Measurements from ENCODE around the gene CNN2.

DNA sequence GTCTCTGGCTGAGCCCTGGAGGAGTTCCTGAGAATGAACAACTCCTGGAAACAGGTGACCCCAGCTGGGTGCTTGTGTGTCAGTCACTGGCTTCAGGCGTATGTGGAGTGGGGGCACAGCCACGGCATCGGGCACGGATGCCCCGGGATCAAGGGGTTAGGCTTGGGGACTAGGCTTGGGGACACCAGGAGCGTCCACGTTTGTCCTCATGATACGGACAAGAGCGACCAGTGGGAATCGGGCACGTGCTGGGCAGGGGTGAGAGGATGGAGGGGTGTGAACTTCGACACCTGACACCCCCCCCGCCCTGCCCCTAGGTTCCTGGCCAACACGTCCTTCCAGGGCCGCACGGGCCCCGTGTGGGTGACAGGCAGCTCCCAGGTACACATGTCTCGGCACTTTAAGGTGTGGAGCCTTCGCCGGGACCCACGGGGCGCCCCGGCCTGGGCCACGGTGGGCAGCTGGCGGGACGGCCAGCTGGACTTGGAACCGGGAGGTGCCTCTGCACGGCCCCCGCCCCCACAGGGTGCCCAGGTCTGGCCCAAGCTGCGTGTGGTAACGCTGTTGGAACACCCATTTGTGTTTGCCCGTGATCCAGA lies 22.1 kb upstream of the CNN2 start:
- TF ChIP-seq SP1 (IDR thresholded peaks at IDR 0.05) (no peak), ZNF384 (IDR thresholded peaks at IDR 0.05) (no peak), SUZ12 (IDR thresholded peaks at IDR 0.05) (no peak), BHLHE40 (IDR thresholded peaks at IDR 0.05; ENCODE audit: borderline replicate concordance) (no peak), ARNT (IDR thresholded peaks at IDR 0.05) (no peak), FOXM1 (IDR thresholded peaks at IDR 0.05; ENCODE audit: borderline replicate concordance) (no peak), LEF1 (IDR thresholded peaks at IDR 0.05; ENCODE audit: borderline replicate concordance) (no peak), FOXK2 (IDR thresholded peaks at IDR 0.05) (no peak)
